K562 treated with DMSO at 1 percent for 24 hours (cell line): ENCODE data around the gene NCAPG. TPM values are rescaled to one million over a fixed set of nuclear protein-coding genes. Genes with fewer than 3 reads are reported as not detected.

ENCODE experiments used
- total RNA-seq: library from RNA; unstranded; fragments of 300-600 nt; gene quantifications from 2 replicates; pipeline ENCODE4 v1.2.3, GENCODE V29; 2022; ENCODE audit warnings: low read depth; ENCODE audit not compliant: insufficient read depth

Gene NCAPG
- 33.2 and 41.9 TPM in 2 replicates for total RNA-seq

GRCh38 chr4:17810260-17811077 is at the start of gene NCAPG, which contains the start of gene DCAF16:
NCAPG (plus strand) TSS chr4:17810979; CDS start chr4:17811078, 99 bp downstream.
DCAF16 (minus strand) TSS chr4:17810757; CDS start chr4:17804141, 6,616 bp downstream.

GRCh38 chr4:17781300-17782287 is 29.2 kb upstream of the NCAPG start, which contains the start of gene FAM184B:
FAM184B (minus strand) TSS chr4:17781621; CDS start chr4:17781299, 322 bp downstream.

Other genes starting within 250 kb of the NCAPG start
- gene LAP3, start 233.8 kb upstream of the NCAPG start, total RNA-seq: 37.6 and 47.9 TPM in 2 replicates
- gene MED28, start 196.3 kb upstream of the NCAPG start, total RNA-seq: 45.1 and 52.5 TPM in 2 replicates
- gene FAM184B, start 29.4 kb upstream of the NCAPG start, total RNA-seq: not detected in 2 replicates
- gene DCAF16, start 222 bp upstream of the NCAPG start, total RNA-seq: 24.4 and 36.6 TPM in 2 replicates
- 5.3 and 10.0 TPM in 2 replicates for gene LCORL, start 210.8 kb downstream of the NCAPG start, total RNA-seq